ENCODE data around the gene CUL5. TPM values are rescaled to one million over a fixed set of nuclear protein-coding genes. Genes with fewer than 3 reads are reported as not detected.

Gene CUL5
- total RNA-seq = 35.8 and 38.9 TPM in 2 replicates

DNA sequence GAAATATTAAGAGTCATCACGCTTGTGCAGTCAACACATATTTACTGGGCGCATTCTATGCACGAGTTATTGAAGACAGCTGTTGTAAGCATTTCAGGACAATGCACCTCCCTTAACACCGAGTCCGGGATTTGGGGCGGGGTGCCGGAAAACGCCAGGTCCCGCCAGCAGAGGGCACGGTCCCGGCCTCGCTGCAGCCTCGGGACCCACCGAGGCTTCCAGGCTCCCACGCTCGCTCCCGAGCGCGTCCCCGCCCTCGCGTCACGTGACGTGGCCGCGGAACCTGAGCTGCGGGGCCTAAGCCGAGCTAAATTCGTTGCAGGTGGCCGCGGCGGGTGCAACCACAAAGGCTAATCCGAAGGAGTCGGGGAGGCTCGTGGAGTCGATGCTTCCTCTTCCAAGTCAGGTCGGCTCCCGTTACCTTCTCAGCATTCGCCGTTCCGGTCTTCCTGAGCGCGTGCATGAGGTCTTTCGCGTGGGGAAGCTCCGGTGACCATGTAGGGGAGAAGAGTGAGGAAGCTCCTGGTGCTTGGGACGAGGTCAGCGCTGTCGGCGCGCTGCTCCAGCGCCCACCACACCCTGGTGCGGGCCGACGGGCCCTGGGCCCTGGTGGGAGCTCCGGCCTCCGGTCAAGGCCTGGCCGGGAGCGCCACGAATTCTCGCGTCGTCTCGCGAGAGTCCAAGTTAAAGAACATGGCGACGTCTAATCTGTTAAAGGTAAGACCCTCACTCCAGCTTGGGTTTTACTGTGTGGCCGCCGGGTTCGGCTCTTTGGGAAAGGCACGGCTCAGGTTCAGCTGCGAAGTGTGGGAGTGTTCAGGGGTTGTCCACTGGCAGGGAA lies at the start of gene CUL5:
Gene CUL5, plus strand, starts transcription at position 243 of the 841 bp plus-strand sequence. Its CDS starts 451 bp downstream, at position 694.

DNA sequence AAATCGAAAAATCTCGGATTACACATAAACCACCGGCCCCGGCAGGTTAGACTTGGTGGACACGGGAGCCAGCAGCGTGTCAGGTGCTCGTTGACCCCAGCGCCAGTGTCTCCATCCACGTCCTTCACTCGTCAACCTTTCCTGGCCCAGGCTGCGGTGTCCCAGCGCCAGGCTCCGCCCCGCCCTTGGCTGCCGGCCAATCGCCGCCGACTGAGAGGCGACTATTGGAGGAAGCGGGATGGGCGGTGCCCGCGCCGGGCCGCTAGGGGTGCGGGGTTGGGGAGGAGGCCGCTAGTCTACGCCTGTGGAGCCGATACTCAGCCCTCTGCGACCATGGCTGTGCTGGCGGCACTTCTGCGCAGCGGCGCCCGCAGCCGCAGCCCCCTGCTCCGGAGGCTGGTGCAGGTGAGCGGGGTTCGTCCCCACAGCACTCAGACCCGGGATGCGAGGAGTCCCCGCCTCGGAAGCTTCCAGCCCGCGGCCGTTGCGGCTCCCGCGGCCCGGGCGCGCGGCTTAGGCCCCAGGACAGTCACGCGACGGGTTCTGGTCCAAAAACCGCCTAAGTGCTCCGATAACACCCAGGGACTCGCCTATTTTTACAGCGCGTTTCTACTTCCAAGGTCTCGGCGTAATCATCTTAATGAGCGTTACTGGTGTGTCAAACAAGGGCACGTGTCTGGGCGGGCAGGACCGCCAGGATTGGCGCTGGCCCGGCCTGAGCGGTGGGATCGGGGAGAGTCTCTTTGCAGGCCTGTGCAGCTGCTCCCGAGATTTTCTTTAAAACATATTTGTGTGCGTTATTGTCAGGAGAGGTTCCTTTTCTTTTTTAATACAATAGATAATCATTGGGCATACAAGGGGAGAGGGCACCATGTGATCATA lies 112.8 kb downstream of the CUL5 start, which contains the start of gene ACAT1:
Gene ACAT1, plus strand, starts transcription at position 294 of the 882 bp plus-strand sequence. Its CDS starts 40 bp downstream, at position 334.

Other genes with a start within 250 kb of the CUL5 start
- gene SLC35F2, start 150.1 kb upstream of the CUL5 start, total RNA-seq = 19.4 and 20.5 TPM in 2 replicates
- under 0.01 TPM in 1 of 2 replicates, not detected in the other for gene RAB39A, start 80.5 kb upstream of the CUL5 start, total RNA-seq
- 71.0 and 75.9 TPM in 2 replicates for gene ACAT1, start 112.7 kb downstream of the CUL5 start, total RNA-seq
- gene NPAT, start 213.7 kb downstream of the CUL5 start, total RNA-seq = 10.2 and 11.8 TPM in 2 replicates
- 81.3 and 136 TPM in 2 replicates for gene ATM, start 214.2 kb downstream of the CUL5 start, total RNA-seq